HG03196 (cell line): ENCODE measurements around the gene ALKBH1.
A peak's percentile ranks its signal among the peaks of the same experiment; 100 is the strongest.
"Not testable (repeated sequence)": the region's sequence is repeated elsewhere in the genome, so short reads cannot be mapped to it uniquely, and the experiment has no call there.

ENCODE experiments used
- ATAC-seq: cut with Tn5 transposase; IDR thresholded peaks from one replicate; pipeline ENCODE4 v1.9.1; 2021; ENCODE audit not compliant: unreplicated experiment

ALKBH1 gene, protein sequence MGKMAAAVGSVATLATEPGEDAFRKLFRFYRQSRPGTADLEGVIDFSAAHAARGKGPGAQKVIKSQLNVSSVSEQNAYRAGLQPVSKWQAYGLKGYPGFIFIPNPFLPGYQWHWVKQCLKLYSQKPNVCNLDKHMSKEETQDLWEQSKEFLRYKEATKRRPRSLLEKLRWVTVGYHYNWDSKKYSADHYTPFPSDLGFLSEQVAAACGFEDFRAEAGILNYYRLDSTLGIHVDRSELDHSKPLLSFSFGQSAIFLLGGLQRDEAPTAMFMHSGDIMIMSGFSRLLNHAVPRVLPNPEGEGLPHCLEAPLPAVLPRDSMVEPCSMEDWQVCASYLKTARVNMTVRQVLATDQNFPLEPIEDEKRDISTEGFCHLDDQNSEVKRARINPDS

DNA sequence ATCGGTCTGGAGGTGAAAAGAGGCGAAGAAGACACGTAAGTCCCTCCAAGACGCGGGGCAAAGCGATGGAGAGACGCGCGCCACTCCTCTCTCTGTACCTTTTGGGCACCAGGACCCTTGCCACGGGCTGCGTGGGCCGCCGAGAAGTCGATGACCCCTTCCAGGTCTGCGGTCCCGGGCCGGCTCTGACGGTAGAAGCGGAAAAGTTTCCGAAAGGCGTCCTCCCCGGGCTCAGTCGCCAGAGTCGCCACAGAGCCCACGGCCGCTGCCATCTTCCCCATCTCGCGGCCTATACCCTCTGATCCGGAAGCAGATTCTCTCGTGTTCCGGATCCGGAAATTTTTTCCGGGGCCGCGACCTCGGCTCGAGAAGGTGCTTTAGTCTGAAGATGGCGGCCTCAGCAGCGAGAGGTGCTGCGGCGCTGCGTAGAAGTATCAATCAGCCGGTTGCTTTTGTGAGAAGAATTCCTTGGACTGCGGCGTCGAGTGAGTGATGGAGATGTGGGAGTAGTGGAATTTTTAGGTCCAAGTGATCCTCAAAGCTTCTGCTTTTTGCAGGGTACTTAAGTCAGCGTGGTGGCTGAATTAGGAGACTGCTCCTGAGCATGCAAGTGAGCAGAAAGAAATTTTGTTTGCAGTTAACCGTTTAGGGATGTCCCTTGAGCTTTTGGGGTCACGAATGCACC lies at the start of gene ALKBH1, which contains the start of gene SLIRP:
Gene ALKBH1 (minus strand): TSS at position 300 of the 685 bp plus-strand sequence. CDS start 19 bp downstream, at position 281.
Gene SLIRP (plus strand): TSS at position 380 of the 685 bp plus-strand sequence. CDS start 9 bp downstream, at position 389.
- ATAC-seq, result peak; percentile 95

GRCh38 chr14:77752799-77753516 lies 45.1 kb upstream of the ALKBH1 start:
- no peak for ATAC-seq

- ATAC-seq, result no peak
Observed at GRCh38 chr14:77752266-77752665, 44.4 kb upstream of the ALKBH1 start.

DNA sequence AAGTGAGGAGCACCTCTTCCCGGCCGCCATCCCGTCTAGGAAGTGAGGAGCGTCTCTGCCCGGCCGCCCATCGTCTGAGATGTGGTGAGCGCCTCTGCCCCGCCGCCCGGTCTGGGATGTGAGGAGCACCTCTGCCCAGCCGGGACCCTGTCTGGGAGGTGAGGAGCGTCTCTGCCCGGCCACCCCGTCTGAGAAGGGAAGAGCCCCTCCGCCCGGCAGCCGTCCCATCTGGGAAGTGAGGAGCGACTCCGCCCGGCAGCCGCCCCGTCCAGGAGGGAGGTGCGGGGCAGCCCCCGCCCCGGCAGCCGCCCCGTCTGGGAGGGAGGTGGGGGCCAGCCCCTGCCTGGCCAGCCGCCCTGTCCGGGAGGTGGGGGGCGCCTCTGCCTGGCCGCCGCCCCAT lies 39.6 kb upstream of the ALKBH1 start:
- ATAC-seq, result not testable (repeated sequence)

GRCh38 chr14:77746064-77746702 lies 38.4 kb upstream of the ALKBH1 start:
- ATAC-seq, result no peak

DNA sequence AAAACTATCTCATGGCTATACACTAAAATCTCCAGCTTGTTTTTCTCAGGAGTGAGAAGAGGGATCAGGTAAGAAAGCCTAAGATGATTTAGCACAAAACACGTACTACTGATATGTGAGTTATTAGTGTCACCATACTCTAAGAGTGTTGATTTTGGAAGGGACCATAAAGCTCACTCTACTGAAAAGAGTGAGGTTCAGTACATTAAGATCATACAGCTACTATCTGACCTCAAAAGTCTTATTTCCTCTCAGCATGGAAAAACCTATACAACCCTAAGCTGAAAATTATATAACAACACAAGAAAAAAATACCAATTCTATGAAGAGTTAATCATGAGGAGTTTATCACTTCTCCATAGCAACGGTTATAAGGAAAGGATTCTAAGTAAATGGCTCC lies 33.6 kb upstream of the ALKBH1 start:
- ATAC-seq, result no peak

- ATAC-seq, result no peak
Observed at GRCh38 chr14:77738559-77739250, 30.9 kb upstream of the ALKBH1 start.

DNA sequence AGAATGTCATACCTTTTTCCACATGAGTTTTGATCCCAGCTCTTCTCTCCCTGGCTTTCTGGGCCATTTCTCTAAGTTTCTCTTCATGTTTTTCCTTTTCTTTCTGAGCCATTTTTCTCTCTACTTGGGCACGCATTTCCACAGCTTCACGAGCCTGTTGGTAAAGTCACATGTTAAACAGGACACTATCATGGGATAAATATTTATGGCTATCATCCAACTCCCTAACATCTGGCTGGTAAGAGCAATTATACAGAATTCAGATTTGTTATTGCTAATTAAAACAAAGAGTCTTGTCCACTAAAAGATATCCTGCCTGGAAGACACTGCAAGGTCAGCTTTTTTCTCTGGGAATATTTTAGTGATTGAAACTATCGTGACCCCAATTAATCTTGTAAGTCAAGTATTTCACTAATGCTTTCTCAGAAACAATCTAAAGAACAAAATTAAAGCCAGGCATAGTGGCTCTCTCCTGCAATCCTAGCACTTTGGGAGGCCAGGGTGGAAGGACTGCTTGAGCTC lies 23.2 kb upstream of the ALKBH1 start:
- ATAC-seq, result no peak

GRCh38 chr14:77722301-77722700 lies 14.5 kb upstream of the ALKBH1 start:
- no peak for ATAC-seq

DNA sequence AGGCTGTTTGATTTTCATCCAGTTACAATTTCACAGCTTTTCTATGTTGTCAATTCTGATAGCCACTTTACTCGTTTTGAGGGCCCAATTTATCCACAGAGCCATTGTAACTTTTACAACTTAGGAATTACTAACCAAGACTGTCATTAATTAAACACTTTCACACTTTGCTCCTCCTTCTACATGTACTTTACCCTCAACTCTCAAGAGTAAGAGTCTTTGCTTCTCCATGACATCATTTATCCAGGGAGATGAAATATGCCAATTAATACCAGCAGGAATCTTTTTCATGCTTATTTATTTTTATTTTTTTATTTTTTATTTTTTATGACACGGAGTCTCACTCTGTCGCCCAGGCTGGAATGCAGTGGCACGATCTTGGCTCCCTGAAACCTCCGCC lies 13.6 kb upstream of the ALKBH1 start:
- ATAC-seq, result no peak

DNA sequence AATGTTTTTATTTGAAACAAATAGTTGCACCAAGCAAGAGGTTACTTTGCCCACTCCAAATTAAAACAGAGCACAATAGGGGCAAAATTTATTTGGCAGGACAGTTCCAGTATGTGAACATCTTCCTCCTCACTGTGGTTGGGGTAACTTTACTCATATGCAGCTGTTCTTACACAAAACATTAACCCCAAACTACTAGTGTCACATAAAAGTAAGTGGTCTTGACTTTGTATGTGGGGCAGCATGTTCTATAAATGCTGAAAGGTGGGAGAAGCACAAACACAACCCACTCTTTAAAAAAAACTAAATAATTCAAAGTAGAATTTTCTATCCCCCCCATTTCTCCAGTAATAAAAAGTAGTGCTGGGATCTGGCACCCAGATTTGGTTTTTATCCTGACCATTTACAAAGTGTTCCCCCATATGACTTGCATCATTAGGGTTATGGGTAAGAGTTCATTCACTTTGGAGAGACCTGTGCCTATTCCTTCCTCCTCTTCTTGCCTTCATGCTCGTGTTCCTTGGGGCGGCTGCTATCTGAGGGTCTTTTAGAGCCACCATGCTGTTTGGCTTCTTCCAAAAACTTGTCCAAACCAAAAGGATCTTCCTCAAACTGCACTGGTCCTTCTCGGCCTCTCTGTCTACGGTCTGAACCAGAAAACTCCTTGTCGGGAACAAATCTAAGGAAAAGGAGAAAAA lies 9.9 kb upstream of the ALKBH1 start:
- ATAC-seq, result no peak

DNA sequence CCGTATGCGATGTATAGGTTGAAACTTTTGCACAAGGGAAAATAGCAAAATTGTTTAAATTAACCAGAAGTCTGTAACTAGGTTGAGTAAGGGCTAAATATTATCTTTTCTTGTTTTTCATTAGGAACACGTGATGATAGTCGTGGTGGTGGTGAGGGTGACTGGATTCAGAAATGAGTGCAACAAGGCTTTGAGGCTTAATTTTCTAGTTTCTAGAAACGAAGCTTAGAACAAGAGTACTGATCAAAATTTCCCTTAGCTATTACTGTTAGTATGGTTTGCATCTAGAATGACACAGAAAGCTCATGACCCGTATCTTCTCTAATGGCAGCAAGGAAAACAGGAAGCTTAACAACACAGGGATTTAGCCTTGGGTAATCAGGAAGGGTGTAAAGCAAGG lies 7.1 kb upstream of the ALKBH1 start:
- ATAC-seq, result no peak

GRCh38 chr14:77710364-77710763 lies 2.5 kb upstream of the ALKBH1 start:
- ATAC-seq, result no peak

DNA sequence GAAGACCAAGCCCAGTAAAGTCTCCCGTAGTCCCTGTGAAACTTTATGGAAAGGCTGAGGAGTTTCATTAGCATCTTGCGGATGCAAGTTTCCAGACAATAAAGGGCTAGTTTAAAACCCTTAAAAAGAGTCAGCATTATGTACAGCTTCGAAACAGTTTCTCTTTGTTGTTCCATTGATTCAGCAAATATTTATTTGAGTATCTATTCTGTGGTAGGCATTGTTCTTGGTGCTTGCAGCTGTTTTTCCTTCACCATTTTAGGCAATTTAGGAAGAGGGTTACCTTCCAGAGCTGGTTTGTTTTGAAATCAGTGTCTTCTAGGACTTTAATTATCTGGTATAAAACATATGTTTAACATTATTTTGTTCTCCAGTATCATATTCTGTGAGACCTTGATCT lies 1.6 kb upstream of the ALKBH1 start:
- no peak for ATAC-seq

DNA sequence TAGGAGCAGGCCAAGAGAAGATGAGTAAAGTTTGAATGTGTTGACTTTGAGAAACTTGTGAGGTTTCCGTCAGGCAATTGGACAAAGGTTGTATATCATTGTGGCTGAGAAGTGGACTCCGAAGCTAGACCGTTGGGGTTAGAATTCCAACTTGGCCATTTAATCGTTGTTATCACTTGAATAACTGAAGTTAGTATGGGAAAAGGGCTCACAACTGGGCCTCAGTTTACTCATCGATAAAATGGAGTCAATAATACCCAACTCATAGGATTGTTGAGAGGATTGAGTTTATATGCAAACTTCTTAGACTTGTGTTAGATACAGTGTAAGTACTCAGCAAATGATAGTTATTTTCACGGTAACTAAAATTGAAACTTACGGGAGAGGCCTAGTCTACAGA lies 926 bp upstream of the ALKBH1 start:
- ATAC-seq, result no peak

DNA sequence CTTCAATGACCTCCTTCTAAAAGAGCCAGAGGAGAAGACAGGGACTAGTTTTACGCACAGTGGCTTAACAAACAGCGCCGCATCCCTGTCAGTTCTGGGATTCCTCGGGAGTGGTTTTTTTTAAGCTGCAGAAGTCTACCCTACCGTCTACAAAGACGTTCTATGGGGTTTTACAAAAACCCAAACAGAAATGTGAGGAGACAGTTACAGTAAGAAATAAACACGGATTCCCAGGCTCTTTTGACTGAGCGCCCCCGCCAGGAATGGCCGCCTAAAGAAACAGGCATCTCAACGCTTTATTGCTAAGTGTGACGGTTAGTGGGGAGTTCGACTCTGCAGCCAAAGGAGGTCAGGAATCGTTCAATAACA lies 484 bp downstream of the ALKBH1 start:
- ATAC-seq, result peak; percentile 15

GRCh38 chr14:77691259-77691658 lies 16.6 kb downstream of the ALKBH1 start:
- ATAC-seq, result no peak

DNA sequence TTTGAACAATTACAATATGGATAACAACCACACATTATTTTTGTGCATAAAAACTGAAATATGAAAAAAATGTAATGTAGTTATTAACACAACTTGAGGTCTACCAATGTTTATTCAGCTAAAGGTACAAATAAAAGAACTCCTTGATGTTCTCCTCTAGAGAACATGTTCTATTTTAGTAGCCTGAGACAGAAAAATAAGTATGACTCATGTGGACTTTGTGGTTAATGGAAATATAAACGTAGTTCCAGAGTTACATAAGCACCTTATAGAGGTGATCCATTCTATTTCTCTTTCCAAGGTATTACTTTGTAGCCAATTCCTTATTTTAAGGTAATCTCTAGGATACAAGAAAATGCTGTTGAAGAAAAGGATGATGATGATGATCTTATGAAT lies 25.7 kb downstream of the ALKBH1 start:
- no peak for ATAC-seq

DNA sequence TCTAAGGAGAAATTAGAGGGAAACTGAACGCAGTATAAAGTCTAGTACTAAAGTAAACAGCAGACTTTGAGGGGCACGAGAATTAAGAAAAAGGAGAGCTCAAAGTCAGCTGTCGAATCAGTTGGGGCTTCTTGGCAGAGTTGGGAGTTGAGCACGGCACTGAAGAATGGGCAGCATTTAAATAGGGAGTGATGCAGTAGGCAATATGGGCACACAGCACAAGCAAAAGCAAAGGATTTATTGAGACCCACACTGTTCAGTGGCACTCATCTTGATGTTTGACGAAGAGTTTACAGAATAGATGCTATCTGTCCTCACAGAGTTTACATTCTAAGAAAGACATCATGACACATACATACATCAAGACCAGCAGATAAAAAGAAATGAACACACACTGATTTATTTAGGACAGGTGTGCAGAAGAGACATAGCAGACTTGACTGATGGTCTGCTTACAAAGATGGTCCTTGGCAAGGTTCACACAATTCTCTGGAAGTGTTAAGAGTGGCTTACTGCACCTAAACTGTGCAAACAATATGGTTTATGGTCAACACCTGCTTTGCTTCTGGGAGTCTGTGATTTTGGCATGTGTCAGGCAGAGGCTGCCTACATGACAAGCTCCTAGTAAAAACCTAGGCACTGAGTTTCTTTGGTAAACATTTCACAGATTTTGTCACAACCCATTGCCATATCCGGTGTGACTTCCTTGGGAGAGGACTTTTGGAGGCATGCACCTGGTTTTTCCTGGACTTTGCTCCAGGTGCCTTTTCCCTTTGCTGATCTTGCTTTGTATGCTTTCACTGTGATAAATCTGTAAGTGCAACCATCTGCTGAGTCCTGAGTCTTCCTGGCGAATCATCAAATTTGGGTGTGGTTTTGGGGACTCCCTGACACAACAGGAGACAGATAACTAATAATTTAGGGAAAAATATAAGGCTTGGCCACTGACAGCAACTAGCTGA lies 26.3 kb downstream of the ALKBH1 start:
- ATAC-seq, result no peak
